Activated naive CD8-positive, alpha-beta T cell treated with anti-CD3 and anti-CD28 coated beads for 36 hours (primary cell): ENCODE data around the gene GPR15LG. TPM values are rescaled to one million over a fixed set of nuclear protein-coding genes. Genes with fewer than 3 reads are reported as not detected.
"Not testable (repeated sequence)": the region's sequence is repeated elsewhere in the genome, so short reads cannot be mapped to it uniquely, and the experiment has no call there.

Experiments used
- DNase-seq: peaks from one replicate; pipeline ENCODE4 v3.0.0; 2021
- H3K27ac Mint-ChIP-seq: one replicate; pipeline ENCODE4 v1.8.0; 2022; ENCODE audit warnings: mild to moderate bottlenecking, moderate library complexity, mixed read lengths
- H3K27me3 Mint-ChIP-seq: one replicate; pipeline ENCODE4 v1.8.0; 2022; ENCODE audit warnings: mild to moderate bottlenecking, mixed read lengths
- H3K36me3 Mint-ChIP-seq: one replicate; pipeline ENCODE4 v1.8.0; 2021; ENCODE audit warnings: mild to moderate bottlenecking, mixed read lengths
- H3K4me1 Mint-ChIP-seq: one replicate; pipeline ENCODE4 v1.8.0; 2021; ENCODE audit warnings: mixed read lengths
- H3K4me3 Mint-ChIP-seq: one replicate; pipeline ENCODE4 v1.8.0; 2022; ENCODE audit warnings: mild to moderate bottlenecking, moderate library complexity, mixed read lengths
- H3K9me3 Mint-ChIP-seq: one replicate; pipeline ENCODE4 v1.8.0; 2022; ENCODE audit warnings: mixed read lengths
- total RNA-seq, 2 experiments: library from RNA; stranded (reverse); gene quantifications; one replicate each; pipeline ENCODE4 v1.2.3, GENCODE V29; 2021

Gene GPR15LG
- total RNA-seq, result not detected

GRCh38 chr10:84173501-84173929 lies at the start of gene GPR15LG:
GPR15LG (plus strand) TSS chr10:84173801; CDS start chr10:84173852, 51 bp downstream.
- H3K36me3 Mint-ChIP-seq, result no peaks in the 10 kb centered on the region
- H3K27me3 Mint-ChIP-seq, result no peaks in the 10 kb centered on the region
- peaks cover 8% of the 10 kb centered on the region for H3K4me1 Mint-ChIP-seq
- no peak within 1 kb of the TSS for H3K4me3 Mint-ChIP-seq
- no peaks in the 10 kb centered on the region for H3K9me3 Mint-ChIP-seq
- no peak within 1 kb of the TSS for H3K27ac Mint-ChIP-seq
- no peak for DNase-seq

GRCh38 chr10:84125910-84126784 lies 47.5 kb upstream of the GPR15LG start:
- Mint-ChIP-seq H3K27me3 (peaks cover 18% of the 10 kb centered on the region), H3K9me3 (peaks cover 17% of the 10 kb centered on the region)
- peak; percentile 9 for DNase-seq
- not testable (repeated sequence) for H3K36me3 Mint-ChIP-seq, H3K4me3 Mint-ChIP-seq, H3K27ac Mint-ChIP-seq, H3K4me1 Mint-ChIP-seq

- DNase-seq, result no peak
- Mint-ChIP-seq H3K9me3 (peaks cover 17% of the 10 kb centered on the region), H3K4me3 (no peak overlapping the region), H3K36me3 (peaks cover 5% of the 10 kb centered on the region), H3K27me3 (peaks cover 18% of the 10 kb centered on the region), H3K27ac (no peak overlapping the region), H3K4me1 (no peaks in the 10 kb centered on the region)
These were observed 46.8 kb upstream of the GPR15LG start for GRCh38 chr10:84126785-84127167.

GRCh38 chr10:84135836-84136235 lies 37.8 kb upstream of the GPR15LG start:
- Mint-ChIP-seq H3K4me3 (no peak overlapping the region), H3K9me3 (no peaks in the 10 kb centered on the region), H3K27me3 (peaks cover 3% of the 10 kb centered on the region), H3K36me3 (peaks cover 10% of the 10 kb centered on the region), H3K27ac (no peak overlapping the region), H3K4me1 (peaks cover 11% of the 10 kb centered on the region)
- DNase-seq, result no peak

GRCh38 chr10:84137811-84138210 lies 35.8 kb upstream of the GPR15LG start:
- no peak overlapping the region for H3K4me3 Mint-ChIP-seq
- H3K27ac Mint-ChIP-seq, result peak overlapping the region; percentile 98
- no peak for DNase-seq
- H3K27me3 Mint-ChIP-seq, result peaks cover 3% of the 10 kb centered on the region
- no peaks in the 10 kb centered on the region for H3K9me3 Mint-ChIP-seq
- H3K4me1 Mint-ChIP-seq, result peaks cover 23% of the 10 kb centered on the region
- peaks cover 17% of the 10 kb centered on the region for H3K36me3 Mint-ChIP-seq

- peaks cover 20% of the 10 kb centered on the region for H3K36me3 Mint-ChIP-seq
- H3K27ac Mint-ChIP-seq, result peak overlapping the region; percentile 98
- peak; percentile 64 for DNase-seq
These were observed 35.0 kb upstream of the GPR15LG start for GRCh38 chr10:84138478-84139125.

GRCh38 chr10:84139126-84140035 lies 34.2 kb upstream of the GPR15LG start, which contains the start of gene GHITM:
GHITM (plus strand) TSS chr10:84139509; CDS start chr10:84141501, 1,992 bp downstream.
- Mint-ChIP-seq H3K4me1 (peaks cover 28% of the 10 kb centered on the region), H3K9me3 (no peaks in the 10 kb centered on the region), H3K27me3 (peaks cover 3% of the 10 kb centered on the region), H3K27ac (peak within 1 kb of the TSS; percentile 98), H3K36me3 (peaks cover 24% of the 10 kb centered on the region), H3K4me3 (peak within 1 kb of the TSS; percentile 95)
- DNase-seq, result peak; percentile 98

More at GRCh38 chr10:84138478-84139125, 35.0 kb upstream of the GPR15LG start:
- Mint-ChIP-seq H3K27me3 (peaks cover 3% of the 10 kb centered on the region), H3K9me3 (no peaks in the 10 kb centered on the region), H3K4me3 (peak overlapping the region; percentile 95), H3K4me1 (peaks cover 28% of the 10 kb centered on the region)

GRCh38 chr10:84140036-84140379 lies 33.6 kb upstream of the GPR15LG start:
- H3K27ac Mint-ChIP-seq, result peak overlapping the region; percentile 98
- DNase-seq, result peak; percentile 7
- H3K36me3 Mint-ChIP-seq, result peaks cover 24% of the 10 kb centered on the region

GRCh38 chr10:84147347-84147746 lies 26.3 kb upstream of the GPR15LG start:
- peaks cover 27% of the 10 kb centered on the region for H3K36me3 Mint-ChIP-seq
- H3K4me1 Mint-ChIP-seq, result peaks cover 21% of the 10 kb centered on the region
- no peak overlapping the region for H3K4me3 Mint-ChIP-seq
- DNase-seq, result no peak
- H3K9me3 Mint-ChIP-seq, result no peaks in the 10 kb centered on the region
- H3K27me3 Mint-ChIP-seq, result no peaks in the 10 kb centered on the region
- H3K27ac Mint-ChIP-seq, result no peak overlapping the region

More at GRCh38 chr10:84140036-84140379, 33.6 kb upstream of the GPR15LG start:
- Mint-ChIP-seq H3K4me3 (peak overlapping the region; percentile 95), H3K27me3 (peaks cover 3% of the 10 kb centered on the region), H3K4me1 (peaks cover 28% of the 10 kb centered on the region), H3K9me3 (no peaks in the 10 kb centered on the region)

GRCh38 chr10:84148006-84148597 lies 25.5 kb upstream of the GPR15LG start:
- not testable (repeated sequence) for H3K4me3 Mint-ChIP-seq, H3K27ac Mint-ChIP-seq, H3K27me3 Mint-ChIP-seq, H3K9me3 Mint-ChIP-seq, DNase-seq
- Mint-ChIP-seq H3K4me1 (peaks cover 24% of the 10 kb centered on the region), H3K36me3 (peaks cover 25% of the 10 kb centered on the region)

- no peak overlapping the region for H3K27ac Mint-ChIP-seq
- peaks cover 23% of the 10 kb centered on the region for H3K36me3 Mint-ChIP-seq
- no peaks in the 10 kb centered on the region for H3K9me3 Mint-ChIP-seq
- H3K4me1 Mint-ChIP-seq, result peaks cover 27% of the 10 kb centered on the region
- H3K27me3 Mint-ChIP-seq, result no peaks in the 10 kb centered on the region
- no peak for DNase-seq
- no peak overlapping the region for H3K4me3 Mint-ChIP-seq
These were observed 23.7 kb upstream of the GPR15LG start for GRCh38 chr10:84149854-84150253.

- Mint-ChIP-seq H3K36me3 (peaks cover 32% of the 10 kb centered on the region), H3K9me3 (no peaks in the 10 kb centered on the region), H3K4me3 (no peak overlapping the region), H3K27me3 (no peaks in the 10 kb centered on the region), H3K27ac (peak overlapping the region; percentile 67), H3K4me1 (peaks cover 35% of the 10 kb centered on the region)
- no peak for DNase-seq
These were observed 20.8 kb upstream of the GPR15LG start for GRCh38 chr10:84152769-84153168.

- no peak overlapping the region for H3K4me3 Mint-ChIP-seq
- peaks cover 26% of the 10 kb centered on the region for H3K36me3 Mint-ChIP-seq
- no peaks in the 10 kb centered on the region for H3K9me3 Mint-ChIP-seq
- DNase-seq, result no peak
- H3K27ac Mint-ChIP-seq, result peak overlapping the region; percentile 54
- H3K4me1 Mint-ChIP-seq, result peaks cover 40% of the 10 kb centered on the region
- no peaks in the 10 kb centered on the region for H3K27me3 Mint-ChIP-seq
These were observed 18.1 kb upstream of the GPR15LG start for GRCh38 chr10:84155521-84155920.

- H3K27me3 Mint-ChIP-seq, result no peaks in the 10 kb centered on the region
- peak overlapping the region; percentile 72 for H3K27ac Mint-ChIP-seq
- H3K9me3 Mint-ChIP-seq, result no peaks in the 10 kb centered on the region
These were observed 17.6 kb upstream of the GPR15LG start for GRCh38 chr10:84156009-84156408.

More at GRCh38 chr10:84156009-84156408, 17.6 kb upstream of the GPR15LG start:
- DNase-seq, result no peak
- H3K36me3 Mint-ChIP-seq, result peaks cover 21% of the 10 kb centered on the region
- peaks cover 37% of the 10 kb centered on the region for H3K4me1 Mint-ChIP-seq
- no peak overlapping the region for H3K4me3 Mint-ChIP-seq
